Left forelimb (tissue), 1 donor: ENCODE measurements around the gene PELO.

ENCODE experiments used
- DNase-seq: peaks from one replicate; pipeline ENCODE4 v3.0.0-alpha.2; 2018; ENCODE audit warnings: low spot score

PELO gene

GRCh38 chr5:52831786-52832511, 44.2 kb downstream of the PELO start:
- DNase-seq = no peak

- no peak for DNase-seq
These were observed 46.6 kb downstream of the PELO start for GRCh38 chr5:52834320-52834719.

GRCh38 chr5:52837068-52837467, 49.4 kb downstream of the PELO start:
- no peak for DNase-seq
